Posterior vena cava (tissue), 2 donors: Measurements from ENCODE around the gene VSTM2L. TPM values are rescaled to one million over a fixed set of nuclear protein-coding genes. Genes with fewer than 3 reads are reported as not detected.
"Not testable (repeated sequence)": the region's sequence is repeated elsewhere in the genome, so short reads cannot be mapped to it uniquely, and the experiment has no call there.

ENCODE experiments used
- DNase-seq: peaks from one replicate; pipeline ENCODE4 v3.0.0-alpha.2; 2020; ENCODE audit warnings: low spot score
- intact Hi-C, 2 donors: fragments of 100-400 bp; cut with DNase I; formaldehyde crosslinking; loops; one replicate each; pipeline versions ENCODE4 v1.14.1 to v1.14.2; 2022 to 2023
- long read RNA-seq, 2 donors: library from polyadenylated mRNA; unstranded; transcript quantifications; one replicate each; pipeline ENCODE4 v2.0.0, GENCODE V29; 2020 to 2021
- total RNA-seq, 2 donors: library from RNA; stranded (reverse); fragmentation: NEBNext Ultra II Directional; extraction: Animal tissue kit (Norgen Biotek cat#: 25700); gene quantifications; one replicate each; pipeline ENCODE4 v1.2.1, GENCODE V29; 2021
- donor health status: DM: yes; HTN: yes; CAD: no.
- donor health status: DM: yes; HTN: yes; CAD: no.

Gene VSTM2L, protein sequence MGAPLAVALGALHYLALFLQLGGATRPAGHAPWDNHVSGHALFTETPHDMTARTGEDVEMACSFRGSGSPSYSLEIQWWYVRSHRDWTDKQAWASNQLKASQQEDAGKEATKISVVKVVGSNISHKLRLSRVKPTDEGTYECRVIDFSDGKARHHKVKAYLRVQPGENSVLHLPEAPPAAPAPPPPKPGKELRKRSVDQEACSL
- 1 to 10 TPM; 6.4 to 6.9 TPM for total RNA-seq
- long read RNA-seq, donor 1, partial matches to known transcripts: 1 of 6 reads
- long read RNA-seq, donor 1, other reads (novel, unspliced or antisense): 0 of 6 reads
- long read RNA-seq, donor 2, partial matches to known transcripts: 3 of 3 reads
- long read RNA-seq, donor 2, other reads (novel, unspliced or antisense): 0 of 3 reads

DNA sequence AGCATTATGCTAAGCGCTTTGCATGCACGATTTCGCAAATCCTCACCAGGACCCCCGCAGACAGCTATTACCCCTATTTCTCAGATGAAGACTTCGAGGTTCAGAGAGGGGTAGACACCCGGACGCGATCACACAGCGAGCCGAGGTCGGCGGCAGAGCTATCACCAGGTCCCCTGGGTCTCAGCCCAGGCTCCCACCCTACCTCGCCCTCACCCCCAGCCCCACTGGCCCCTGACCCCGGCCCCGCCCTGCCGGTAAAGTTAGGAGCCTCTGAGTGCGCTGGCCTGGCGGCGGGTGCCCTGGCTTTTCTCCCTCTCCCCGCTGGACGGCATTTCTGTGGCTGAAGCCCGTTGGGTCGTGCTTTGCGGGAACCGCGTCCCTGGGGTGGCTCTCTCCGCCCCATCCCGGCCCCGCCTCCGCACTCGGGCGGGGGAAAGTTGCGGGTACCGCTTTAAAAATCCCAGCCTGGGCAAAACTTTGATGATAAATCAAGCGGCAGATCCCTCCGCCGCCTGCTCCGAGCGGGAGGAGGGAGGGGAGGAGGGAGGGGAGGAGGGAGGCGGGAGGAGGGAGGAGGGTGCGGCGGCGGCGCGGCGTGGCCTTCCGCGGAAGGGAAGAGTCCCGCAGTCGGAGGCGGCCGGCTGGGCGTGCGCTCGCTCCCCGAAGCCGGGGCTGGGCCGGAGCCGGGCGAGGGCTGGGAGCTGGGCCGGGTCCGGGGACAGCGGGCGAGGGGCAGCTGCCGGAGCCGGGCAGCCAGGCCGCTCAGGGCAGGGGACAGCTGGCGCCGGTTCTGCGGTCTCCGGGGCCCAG is at the start of gene VSTM2L:
Gene VSTM2L (plus strand): TSS at position 624 of the 810 bp plus-strand sequence. CDS start 224 bp downstream, outside the sequence.
- peak; percentile 85 for DNase-seq

DNA sequence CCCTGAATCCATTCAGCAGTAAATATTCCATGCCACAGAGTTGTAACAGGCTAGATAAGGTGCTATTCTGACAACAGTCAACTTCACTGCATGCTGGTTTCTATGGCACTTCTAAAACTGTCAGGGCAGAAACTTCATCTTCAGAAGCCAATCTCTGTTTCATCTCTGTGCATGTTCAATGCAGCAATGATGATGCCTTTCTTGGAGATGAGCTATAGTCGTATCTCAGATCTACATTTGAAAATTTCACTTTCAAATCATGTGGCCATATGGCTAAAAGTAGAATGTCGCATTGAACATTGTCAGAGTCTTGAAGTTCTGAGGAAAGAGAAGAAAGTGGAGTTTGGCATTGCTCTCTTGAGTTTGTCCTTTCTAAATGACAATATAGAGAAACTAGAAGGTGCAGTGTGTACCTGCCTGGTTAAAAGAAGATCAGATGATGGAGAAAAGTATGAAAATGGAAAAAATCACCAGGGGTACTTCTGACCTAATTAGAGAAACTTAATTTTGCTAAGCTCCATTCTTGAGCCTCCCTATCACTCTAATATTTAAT is 49.0 kb upstream of the VSTM2L start:
- no peak for DNase-seq

More for the DNA sequence above, at the start of gene VSTM2L:
- intact Hi-C loops: no loop called here

DNA sequence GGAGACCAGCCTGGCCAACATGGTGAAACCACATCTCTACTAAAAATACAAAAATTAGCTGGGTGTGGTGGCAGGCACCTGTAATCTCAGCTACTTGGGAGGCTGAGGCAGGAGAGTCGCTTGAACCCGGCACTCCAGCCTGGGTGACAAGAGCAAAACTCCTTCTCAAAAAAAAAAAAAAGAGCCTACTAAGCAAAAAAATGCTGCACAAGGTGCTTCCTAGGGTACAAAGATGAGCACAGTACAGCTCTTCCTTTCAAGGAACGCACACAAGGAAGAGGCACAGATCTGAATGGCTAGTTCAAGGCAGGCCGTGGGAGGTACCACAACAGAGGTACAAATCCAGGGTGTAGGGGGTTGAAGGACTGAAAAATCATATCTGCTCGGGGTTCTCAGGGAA is 46.9 kb upstream of the VSTM2L start:
- intact Hi-C loops, DNase-seq: not testable (repeated sequence)

More for the DNA sequence above, 49.0 kb upstream of the VSTM2L start:
- intact Hi-C loops: no loop called here

DNA sequence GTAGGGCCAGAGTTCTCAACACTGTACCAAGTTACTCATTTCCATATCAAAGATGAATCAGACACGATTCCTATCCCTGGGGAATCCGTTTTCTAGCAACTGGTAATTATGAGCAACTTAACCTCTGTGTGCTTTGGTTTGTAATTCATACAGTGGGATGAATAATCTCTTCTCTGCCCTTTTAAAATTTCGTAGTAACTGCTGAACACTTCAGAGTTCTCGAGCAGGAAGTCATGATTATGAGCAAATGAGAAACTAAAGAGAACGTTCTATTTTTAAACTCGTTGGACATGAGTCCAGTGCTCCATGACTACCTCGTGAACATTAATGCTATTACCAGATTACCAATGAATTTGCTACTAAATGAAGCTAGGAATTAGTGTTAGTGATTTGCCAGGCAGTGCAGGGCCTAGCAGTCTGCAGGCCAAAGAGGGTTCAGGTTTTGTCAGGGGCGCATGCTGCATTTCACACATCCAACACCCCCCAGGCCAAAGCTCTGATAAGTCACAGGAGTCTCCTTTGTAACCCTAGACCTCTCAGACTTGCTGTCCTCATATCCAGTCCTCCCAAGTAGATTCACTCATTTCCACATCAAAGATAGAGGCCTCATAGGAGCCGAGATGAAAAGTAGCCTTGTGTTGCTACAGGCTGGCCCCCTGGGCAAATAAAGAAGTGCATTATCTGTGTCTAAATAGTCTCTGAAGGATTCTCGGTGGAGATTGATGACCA is 45.8 kb upstream of the VSTM2L start:
- intact Hi-C loops: no loop called here
- DNase-seq: no peak

DNA sequence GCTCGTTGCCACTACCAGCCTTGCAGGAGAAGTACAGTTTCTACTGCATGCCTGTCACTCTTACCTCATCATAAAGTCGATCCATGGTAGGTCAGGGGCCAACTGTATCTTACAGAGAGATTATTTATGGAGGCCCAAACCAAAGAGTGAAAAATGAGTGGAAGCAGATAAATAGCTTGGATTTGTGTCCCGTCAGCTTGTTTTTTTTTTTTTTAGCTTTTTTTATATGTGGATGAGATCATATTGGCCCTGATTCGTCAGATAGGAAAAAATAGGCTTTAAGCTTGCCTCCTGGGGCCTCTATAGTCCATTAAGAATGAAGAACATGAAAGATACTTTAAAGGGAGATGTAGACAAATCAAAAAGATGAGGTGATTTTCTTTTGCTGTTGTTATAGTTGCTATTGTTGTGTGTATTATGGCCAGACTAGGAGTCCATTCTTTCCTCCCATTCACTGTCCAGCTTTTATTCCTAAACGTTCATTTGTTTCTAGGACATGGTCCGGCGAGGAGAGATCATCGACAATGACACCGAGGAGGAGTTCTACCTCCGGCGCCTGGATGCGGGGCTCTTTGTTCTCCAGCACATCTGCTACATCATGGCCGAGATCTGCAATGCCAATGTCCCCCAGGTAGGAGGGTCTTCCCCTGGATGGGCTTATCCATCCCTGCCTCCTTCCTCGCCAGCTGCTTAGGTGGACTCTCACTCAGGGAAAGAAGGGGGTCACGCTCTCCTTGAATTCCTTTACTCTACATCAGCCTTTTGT is 43.3 kb upstream of the VSTM2L start:
- intact Hi-C loops: no loop called here
- DNase-seq: no peak

DNA sequence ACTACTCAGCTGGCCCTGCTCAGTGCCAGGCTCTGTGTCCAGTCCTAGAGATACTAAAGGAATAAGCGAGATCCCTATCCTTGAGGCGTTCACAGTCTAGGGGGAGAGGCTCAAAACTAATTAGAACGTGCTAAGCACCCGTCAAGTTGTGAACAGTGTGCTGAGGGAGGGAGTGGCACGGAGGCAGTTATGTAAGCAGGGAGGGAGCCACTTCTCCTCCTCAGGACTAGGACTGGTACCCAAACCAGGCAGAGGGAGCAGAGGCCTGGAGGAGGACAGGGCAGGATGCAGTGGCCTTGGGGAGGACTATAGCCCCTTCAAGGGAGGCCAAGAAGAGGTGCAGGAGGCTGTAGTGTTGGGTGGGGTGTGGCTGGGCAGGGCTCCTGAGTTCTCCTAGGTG is 39.6 kb upstream of the VSTM2L start:
- DNase-seq: peak; percentile 19
- intact Hi-C loops: no loop called here

DNA sequence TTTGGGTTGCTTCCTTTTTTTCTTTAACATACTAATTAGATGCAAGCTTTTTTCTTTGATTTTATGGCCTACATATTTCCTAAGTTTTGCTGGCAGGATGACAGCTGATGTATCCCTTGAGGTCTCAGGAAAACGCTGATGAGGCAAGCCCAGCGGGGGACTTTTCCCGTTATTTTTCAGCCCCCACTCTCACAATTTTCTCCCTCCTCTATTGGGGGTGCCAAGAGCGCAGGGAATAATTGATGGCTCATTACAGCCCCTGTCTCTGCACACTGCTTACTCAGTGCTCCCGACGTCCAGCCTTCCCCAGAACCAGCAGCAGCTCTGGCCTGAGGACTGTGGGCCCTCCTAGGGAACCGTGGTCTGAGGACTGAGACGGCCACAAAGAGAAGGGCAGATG is 38.6 kb upstream of the VSTM2L start:
- intact Hi-C loops: no loop called here
- DNase-seq: peak; percentile 36

DNA sequence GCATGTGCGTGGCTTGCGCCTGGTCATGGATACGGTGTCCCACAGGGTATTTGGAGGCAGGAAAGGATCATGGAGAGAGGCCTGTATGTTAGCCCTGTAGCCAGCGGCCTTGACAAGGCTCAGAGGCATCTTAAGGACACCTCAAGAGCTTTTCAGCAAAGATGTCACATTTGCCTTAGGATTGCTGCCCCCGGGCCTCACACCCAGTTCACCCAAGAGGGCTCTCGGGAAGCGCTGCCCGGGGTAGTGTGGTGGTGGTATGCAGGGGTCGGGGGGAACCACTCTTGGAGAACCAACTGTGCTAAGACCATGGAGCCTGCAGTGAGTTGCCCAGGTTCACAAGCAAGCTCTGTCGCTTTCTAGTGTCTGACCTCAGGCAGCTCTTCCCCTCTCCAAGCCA is 36.9 kb upstream of the VSTM2L start:
- intact Hi-C loops: no loop called here
- peak; percentile 54 for DNase-seq

DNA sequence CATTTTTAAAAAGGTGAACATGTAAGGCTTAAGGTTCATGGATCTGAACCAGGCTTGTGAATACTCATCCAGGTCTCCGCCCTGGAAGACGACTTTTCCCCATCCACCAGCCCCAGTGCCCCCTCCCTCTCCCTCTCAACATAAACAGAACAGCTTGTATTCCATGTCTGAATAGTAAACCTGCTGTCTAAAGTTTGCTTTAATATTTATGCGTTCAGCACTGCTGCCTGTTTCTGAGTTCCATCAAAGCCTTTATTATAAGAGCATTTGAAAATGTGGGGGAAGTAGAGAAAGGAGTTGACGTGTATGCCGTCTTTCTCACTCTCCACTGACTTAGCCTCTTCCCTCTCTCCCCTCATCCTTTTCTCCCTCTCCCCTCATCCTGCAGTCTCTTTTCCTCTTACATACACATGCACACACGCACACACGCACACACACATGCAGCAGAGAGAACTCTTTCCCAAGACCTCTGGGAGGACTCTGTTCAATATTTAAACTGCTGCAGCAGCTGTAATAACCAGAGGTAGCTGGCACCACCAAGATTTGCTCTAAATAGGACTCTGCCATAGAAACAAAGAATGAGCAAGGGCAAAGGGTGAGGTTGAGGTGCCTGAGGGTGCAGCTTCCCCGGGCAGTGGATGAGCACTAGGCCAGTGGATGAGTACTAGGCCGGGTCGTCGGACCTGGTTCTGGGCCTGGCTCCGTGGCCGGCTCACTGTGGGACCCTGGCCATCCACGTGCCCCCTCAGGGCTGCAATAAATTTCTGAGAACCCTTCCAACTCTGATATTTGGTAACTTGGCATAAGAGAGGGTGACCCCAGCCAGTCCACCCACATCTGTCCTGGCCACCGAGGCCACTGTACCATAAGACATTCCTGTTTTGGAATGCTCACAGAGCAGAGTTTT is 35.4 kb upstream of the VSTM2L start:
- DNase-seq: peak; percentile 61
- intact Hi-C loops: no loop called here

DNA sequence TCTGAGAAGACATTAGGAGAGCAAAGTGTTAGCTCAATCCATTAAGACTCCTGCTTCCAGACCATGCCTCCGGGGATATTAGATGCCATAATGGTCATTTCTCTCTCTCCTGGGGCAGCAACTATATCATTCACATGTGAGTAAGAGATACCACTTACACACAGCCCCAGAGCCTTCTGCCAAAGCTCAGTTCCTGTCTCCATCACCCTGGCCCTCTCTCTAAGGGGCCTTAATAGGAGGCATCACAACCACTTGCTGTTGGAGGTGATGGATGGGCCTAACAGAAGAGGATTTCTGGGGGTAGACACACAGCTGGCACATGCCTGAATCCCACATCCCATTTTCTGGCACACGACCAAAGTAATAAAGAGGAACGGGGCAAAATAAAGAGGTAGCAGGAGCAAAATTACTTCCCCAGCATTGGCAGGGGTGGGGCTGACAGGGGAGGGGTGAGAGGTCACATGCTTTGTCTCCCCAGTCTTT is 34.0 kb upstream of the VSTM2L start:
- DNase-seq: peak; percentile 34
- intact Hi-C loops: no loop called here

DNA sequence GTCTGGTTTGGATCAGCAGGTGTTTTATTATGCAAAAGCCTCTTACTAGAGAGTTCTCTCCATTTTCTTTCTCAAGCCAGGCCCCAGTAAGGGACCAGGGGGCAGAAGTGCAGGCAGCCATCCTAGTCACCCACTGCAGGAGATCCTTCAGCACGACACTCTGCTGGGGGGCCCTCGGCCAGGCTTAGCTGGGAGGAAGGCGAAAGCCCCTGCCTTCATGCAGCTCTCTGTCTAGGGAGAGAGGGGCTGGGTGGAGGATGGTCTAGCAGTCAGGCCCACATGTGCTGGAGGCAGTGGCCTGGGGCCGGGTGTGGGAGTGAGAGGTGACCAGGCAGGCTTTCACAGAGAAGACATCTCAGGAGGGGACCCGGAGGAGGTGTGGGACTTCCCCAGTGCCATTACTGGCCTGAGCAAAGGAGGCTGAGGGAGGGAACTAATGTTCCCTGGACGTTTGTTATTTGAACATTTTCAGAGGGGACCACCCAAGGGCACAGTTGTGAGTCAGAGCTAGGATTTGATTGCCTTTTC is 33.5 kb upstream of the VSTM2L start:
- peak; percentile 62 for DNase-seq
- intact Hi-C loops: no loop called here

DNA sequence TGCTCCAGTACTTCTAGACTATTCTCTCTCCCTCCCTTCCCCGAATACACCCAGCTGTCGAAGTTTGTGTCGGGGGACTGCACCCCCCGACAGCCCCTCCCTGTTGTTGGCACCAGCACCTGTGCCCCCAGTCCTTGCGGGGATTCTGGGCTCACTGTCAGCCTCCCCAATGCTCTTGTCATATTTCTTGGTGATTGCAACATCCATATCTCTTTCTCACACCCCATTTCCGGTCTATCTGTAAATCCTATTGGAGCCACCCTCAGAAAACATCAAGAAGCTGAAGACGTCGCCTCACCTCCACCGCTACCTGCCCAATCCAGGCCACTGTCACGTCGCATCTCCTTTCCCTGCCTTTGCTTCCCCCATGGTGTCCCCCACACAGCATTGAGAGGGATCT is 32.6 kb upstream of the VSTM2L start:
- DNase-seq: peak; percentile 40
- intact Hi-C loops: no loop called here

DNA sequence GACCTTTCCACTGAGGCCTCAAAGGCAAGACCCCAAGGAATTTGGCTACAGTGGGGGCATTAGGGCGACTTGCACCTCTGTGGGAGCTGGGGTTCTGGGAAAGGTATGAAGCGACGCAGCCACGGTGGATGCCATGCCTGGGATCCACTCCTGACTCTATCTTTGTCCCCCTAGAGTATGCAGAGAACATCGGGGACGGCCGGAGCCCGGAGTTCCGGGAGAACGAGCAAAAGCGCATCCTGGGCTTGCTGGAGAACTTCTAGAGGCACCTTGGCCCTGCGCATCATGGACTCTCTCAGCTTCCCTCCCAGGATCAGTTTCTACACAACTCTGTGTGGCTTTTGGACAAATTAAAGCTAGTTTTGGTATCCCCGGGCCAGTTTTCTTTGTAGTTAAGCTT is 31.2 kb upstream of the VSTM2L start:
- DNase-seq: peak; percentile 54
- intact Hi-C loops: loop anchor here in 1 of 2 donors (2.0 kb wide), 1 partner anchor 59 kb away; no protein-coding TSS in a partner anchor

DNA sequence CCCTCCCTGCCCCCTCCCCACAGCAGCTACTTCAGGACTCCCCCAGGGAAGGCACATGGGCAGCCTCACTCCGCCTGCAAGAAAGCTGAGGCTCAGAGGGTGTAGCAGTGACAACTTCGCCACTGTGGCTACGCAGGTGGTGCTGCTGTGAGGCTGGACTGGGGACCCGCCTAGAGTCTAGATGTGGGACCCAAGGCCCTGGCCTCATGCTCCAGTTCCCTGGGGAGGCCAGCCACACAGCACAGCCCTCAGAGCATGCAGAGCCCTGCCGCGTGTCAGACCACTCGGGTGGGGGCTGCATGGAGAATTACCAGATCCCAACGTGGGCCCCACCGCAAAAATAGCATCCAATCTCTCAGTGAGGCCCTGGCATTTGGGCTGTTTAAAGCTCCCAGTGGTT is 30.8 kb upstream of the VSTM2L start:
- DNase-seq: peak; percentile 36
- intact Hi-C loops: loop anchor here in 1 of 2 donors (2.0 kb wide), 1 partner anchor 59 kb away; no protein-coding TSS in a partner anchor

DNA sequence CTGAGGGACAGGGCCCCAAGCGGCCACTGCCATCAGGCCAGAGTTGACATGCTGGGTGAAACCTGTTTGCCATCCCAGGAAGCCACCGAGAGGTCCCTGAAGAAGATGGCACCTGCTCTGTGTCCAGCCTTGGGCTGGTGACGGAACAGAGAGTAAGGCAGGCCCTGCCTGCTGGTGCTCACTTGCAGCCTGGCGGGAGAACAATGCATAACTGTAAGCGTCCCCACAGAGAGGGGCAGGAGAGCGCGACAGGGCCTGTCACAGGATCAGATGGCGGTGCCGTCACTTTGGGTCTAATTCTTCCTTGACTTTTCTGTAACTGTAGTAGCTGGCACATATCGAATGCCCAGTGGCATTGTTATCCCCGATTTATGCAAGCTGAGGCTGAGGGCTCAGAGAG is 29.0 kb upstream of the VSTM2L start:
- intact Hi-C loops: loop anchor here in 1 of 2 donors (2.0 kb wide), 1 partner anchor 57 kb away; no protein-coding TSS in a partner anchor
- DNase-seq: peak; percentile 66

DNA sequence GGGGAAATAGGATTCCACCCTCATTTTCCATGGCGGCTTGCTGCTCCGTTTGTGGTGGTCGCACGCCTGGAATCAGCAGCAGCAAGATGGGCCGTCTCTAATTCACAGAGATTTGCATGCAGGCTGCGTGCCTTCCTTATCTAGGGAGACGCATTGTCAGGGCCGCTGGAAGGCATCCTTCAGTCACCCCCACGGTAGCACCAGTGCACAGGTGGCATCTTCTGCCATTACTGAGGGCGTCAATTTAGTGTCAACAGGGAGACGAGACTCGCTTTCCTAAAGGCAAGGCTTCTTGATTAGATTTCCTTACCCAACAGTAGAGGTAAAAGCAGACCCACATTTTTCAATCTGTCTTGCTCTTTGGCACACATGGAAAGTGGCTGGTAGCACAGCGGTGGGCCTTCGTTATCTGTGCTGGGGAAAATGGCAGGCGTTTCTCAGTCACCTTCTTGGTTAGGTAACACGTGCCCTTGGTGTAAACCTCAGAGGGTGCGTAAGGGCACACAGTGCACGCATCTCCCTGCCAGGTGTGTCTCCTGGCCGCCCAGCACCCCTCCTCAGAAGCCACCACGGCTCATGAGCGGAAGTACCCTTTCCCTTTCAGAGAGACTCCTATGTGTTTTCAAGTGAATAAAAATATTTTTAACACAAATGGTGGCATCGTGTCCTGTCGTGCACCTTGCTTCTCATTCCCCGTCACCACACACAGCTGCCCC is 27.3 kb upstream of the VSTM2L start:
- DNase-seq: peak; percentile 46
- intact Hi-C loops: no loop called here

DNA sequence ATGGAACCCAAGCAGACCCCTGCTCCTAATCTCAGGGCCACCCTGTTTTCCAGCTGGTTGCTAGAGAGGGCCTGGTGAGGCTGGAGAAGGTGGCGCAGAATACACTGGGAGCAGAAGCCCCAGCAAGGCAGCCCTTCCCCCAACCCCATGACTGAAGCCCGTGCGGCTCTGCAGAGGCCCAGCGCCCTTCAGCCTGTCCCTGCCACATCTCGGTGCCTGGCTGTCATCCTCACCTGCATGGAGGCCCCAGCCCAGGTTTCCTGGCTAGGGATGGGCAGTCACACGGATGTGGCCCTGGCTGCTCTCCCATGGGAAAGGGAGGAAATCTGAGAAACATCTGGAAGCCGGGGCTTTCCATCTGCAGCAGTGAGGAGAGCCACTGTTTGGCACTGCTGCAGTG is 26.1 kb upstream of the VSTM2L start:
- DNase-seq: no peak
- intact Hi-C loops: no loop called here
